Heart left ventricle (tissue), 16 donors: Measurements from ENCODE around the gene R3HDM2. TPM values are rescaled to one million over a fixed set of nuclear protein-coding genes. Genes with fewer than 3 reads are reported as not detected.

Experiments
- ATAC-seq, 4 donors: fragments of 200-7000 bp; cut with Tn5 transposase; one replicate each; pipeline ENCODE4 v1.9.1; 2020 to 2022; ENCODE audit warnings: moderate library complexity in 4 of 4, mild to moderate bottlenecking in 3 of 4, moderate number of reproducible peaks in 1 of 4
- DNase-seq, 5 donors: peaks; one replicate each; pipeline ENCODE4 v3.0.0-alpha.2; 2020
- H3K27ac ChIP-seq, 12 donors: fragments of 200-600 bp; sonication (generic) in 4 of 12; one replicate each; pipeline versions ENCODE4 v1.5.0 to v1.8.0; 2016 to 2022; ENCODE audit warnings: mild to moderate bottlenecking in 2 of 12
- H3K27me3 ChIP-seq, 9 donors: fragments of 200-600 bp; sonication (generic) in 2 of 9; one replicate each; pipeline versions ENCODE4 v1.5.1 to v1.8.0; 2016 to 2022; ENCODE audit warnings: mild to moderate bottlenecking in 3 of 9
- H3K36me3 ChIP-seq, 9 donors: fragments of 200-600 bp; sonication (generic) in 2 of 9; one replicate each; pipeline versions ENCODE4 v1.5.0 to v1.8.0; 2018 to 2022; ENCODE audit warnings: mild to moderate bottlenecking in 2 of 9
- H3K4me1 ChIP-seq, 12 donors: fragments of 200-600 bp; sonication (generic) in 4 of 12; one replicate each; pipeline versions ENCODE4 v1.5.0 to v1.8.0; 2016 to 2022; ENCODE audit warnings: mild to moderate bottlenecking in 3 of 12
- H3K4me3 ChIP-seq, 12 donors: fragments of 200-600 bp; sonication (generic) in 4 of 12; one replicate each; pipeline versions ENCODE4 v1.5.0 to v1.8.0; 2017 to 2022; ENCODE audit warnings: mild to moderate bottlenecking in 9 of 12, moderate library complexity in 4 of 12
- H3K9me3 ChIP-seq, 12 donors: fragments of 200-600 bp; sonication (generic) in 4 of 12; one replicate each; pipeline versions ENCODE4 v1.5.0 to v1.8.0; 2016 to 2022; ENCODE audit warnings: mild to moderate bottlenecking in 1 of 12
- POLR2A ChIP-seq, 2 donors: fragments of 450-650 bp; IDR thresholded peaks; one replicate each; pipeline ENCODE4 v1.6.1; 2017; ENCODE audit warnings: antibody characterized with exemption in 2 of 2, mild to moderate bottlenecking in 2 of 2, moderate library complexity in 2 of 2
- WGBS, 4 donors: extraction: QIAGEN DNeasy Blood & Tissue Kit in 2 of 4; methylation state at CpG; one replicate each; pipeline versions ENCODE4 v1.1.5 to v1.1.7; 2013 to 2018; 5-methylcytosine and 5-hydroxymethylcytosine counted together
- intact Hi-C, 10 donors: fragments of 100-400 bp; cut with DNase I; formaldehyde crosslinking; loops; one replicate each; pipeline versions ENCODE4 v1.11.1 to v1.14.2; 2022
- polyA plus RNA-seq, 2 donors: library from polyadenylated mRNA; stranded (reverse); fragments of 200-250 nt; gene quantifications; one replicate each; pipeline ENCODE4 v1.2.3, GENCODE V29; 2013
- total RNA-seq, 9 donors: library from RNA; depleted of rRNA in 2 of 9; stranded (reverse); fragments of >200 nt in 2 of 9; fragmentation: NEBNext Ultra II Directional in 3 of 9; extraction: Animal tissue kit (Norgen Biotek cat#: 25700) in 3 of 9; gene quantifications; one replicate each; pipeline versions ENCODE4 v1.1.0 to v1.2.4, GENCODE V29; 2016 to 2023
- TF ChIP-seq, protein P1 (sequence below), 12 donors: fragments of 200-600 bp; sonication (generic) in 4 of 12; IDR thresholded peaks; one replicate each; pipeline versions ENCODE4 v1.5.0 to v1.8.0; 2018 to 2022; ENCODE audit warnings: antibody characterized with exemption in 12 of 12, mild to moderate bottlenecking in 5 of 12
- donor health status: ischemic (EF 13 %, LVEDD 7.1; RV severe dilation, severe dysfunction).
- donor health status: healthy with polysubstance abuse.
- donor health status: DM: no; HTN: yes; CAD: no.
- donor health status: DM: no; HTN: no; CAD: no.
- donor health status: ischemic (EF 25% LVEDD 6.9; RV normal size, moderate dysfunction).
- donor health status: ischemic (EF 25% LVEDD 5.7; RV mildly dilated, moderate dysfunction).
- donor health status: healthy.
- donor health status: DM: yes; HTN: yes; CAD: no.
- donor health status: ischemic (EF 35%, LVEDD 5.7; RV mildly dilated, moderate dysfunction).
- donor health status: nonischemic (EF 11% LVEDD 7.7; RV severe dilation, severe dysfunction).
- donor health status: DM: yes; HTN: yes; CAD: no.
- donor health status: PGD.
- donor health status: ischemic (EF 29% LVEDD 5.4; RV normal size, mild dysfunction).
- donor health status: nonischemic (EF 23%, LVEDD 6.1; RV moderate dilation, normal function).

The R3HDM2 gene
- total and polyA plus RNA-seq, 11 donors = 12.7 to 102 (median 59.8) TPM

DNA sequence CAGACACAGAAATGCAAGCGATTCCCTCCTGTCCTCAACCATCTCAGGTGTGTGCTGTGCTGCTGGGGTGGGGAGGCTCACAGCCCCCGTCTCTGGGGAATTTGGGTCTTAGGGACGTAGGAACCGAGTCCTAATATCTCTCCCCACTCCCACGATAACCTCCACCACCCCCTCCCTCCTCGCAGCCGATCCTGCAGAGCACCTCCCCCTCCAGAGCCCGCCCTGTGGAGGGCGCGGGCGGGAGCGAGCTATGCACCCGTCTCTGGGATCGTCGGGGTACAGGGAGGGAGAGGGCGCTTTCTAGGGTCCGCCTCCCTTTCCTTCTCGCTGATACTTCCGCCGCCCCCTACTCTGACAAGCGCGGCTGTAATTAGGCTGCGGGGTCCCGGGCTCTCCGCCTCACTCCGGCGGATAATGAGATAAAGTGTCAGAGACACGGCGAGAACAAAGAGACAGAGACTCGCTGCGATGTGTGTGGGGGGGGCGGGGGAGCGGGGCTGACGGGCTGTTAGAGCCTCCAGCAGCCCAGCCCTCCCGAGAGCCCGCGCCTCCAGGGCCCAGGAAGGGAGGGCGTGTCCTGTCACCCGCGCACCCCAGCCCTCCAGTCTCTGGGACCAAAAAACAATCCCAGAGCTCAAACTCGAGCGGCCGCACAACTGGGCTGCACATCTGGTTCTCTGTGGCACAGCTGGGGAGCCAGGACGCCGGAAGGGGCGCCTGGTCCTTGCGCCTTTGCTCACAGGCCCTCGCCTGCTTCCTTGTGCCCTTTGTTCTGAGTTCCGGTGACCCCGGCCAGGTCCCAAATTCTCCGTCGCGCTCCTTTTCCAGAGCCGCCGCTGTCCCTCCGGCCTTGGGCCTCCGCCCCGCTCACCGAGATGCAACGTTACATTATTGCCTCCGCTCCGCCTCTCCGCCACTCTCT, 192.7 kb downstream of the R3HDM2 start:
- TF ChIP-seq, protein P1, sequence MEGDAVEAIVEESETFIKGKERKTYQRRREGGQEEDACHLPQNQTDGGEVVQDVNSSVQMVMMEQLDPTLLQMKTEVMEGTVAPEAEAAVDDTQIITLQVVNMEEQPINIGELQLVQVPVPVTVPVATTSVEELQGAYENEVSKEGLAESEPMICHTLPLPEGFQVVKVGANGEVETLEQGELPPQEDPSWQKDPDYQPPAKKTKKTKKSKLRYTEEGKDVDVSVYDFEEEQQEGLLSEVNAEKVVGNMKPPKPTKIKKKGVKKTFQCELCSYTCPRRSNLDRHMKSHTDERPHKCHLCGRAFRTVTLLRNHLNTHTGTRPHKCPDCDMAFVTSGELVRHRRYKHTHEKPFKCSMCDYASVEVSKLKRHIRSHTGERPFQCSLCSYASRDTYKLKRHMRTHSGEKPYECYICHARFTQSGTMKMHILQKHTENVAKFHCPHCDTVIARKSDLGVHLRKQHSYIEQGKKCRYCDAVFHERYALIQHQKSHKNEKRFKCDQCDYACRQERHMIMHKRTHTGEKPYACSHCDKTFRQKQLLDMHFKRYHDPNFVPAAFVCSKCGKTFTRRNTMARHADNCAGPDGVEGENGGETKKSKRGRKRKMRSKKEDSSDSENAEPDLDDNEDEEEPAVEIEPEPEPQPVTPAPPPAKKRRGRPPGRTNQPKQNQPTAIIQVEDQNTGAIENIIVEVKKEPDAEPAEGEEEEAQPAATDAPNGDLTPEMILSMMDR (IDR thresholded peaks at IDR 0.05) = no peak
- no peak for TF ChIP-seq POLR2A (IDR thresholded peaks at IDR 0.05)
- H3K27me3 ChIP-seq = peaks cover 4 to 70% (median 29%) of the 10 kb centered on the region in 9 donors

DNA sequence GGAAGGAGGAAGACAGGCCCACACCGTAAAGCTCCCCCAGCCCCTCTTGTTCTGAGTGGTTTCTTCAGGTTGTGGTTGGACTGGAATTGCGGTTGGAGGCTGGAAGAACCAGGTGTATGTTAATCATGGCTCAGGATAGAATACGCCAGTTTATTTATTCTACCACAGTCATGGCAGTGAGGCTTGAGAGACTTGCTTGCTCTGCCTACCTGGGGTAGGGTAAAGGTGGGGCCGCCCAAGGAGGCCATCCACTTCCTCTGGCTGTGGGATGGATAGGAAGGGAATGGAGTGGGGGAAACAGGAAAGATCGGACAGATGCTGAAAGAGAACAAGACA, 193.3 kb downstream of the R3HDM2 start:
- Histone ChIP-seq H3K36me3 (peaks cover 0 to 26% (median 19%) of the 10 kb centered on the region in 9 donors), H3K27ac (peak overlapping the region in 7 of 12 donors; percentile 7 to 86 (median 41)), H3K9me3 (no peaks in the 10 kb centered on the region), H3K4me3 (peak overlapping the region in 8 of 12 donors; percentile 53 to 66 (median 58)), H3K4me1 (peaks cover 0 to 95% (median 41%) of the 10 kb centered on the region in 12 donors), H3K27me3 (peaks cover 1 to 64% (median 26%) of the 10 kb centered on the region in 9 donors)
- DNase-seq = no peak
- TF ChIP-seq, protein P1 (IDR thresholded peaks at IDR 0.05) = no peak
- TF ChIP-seq POLR2A (IDR thresholded peaks at IDR 0.05) = no peak
- no peak for ATAC-seq
- 59 to 70% (median 62%) methylated on average over 5 of the region's 5 CpGs for WGBS, 4 donors
- intact Hi-C loops = loop anchor here in 2 of 10 donors (1.0 to 5.0 kb wide), 2 partner anchors 20 to 110 kb away; partner anchors contain the start of gene LRP1 (in 1 of the 2)

More for the DNA sequence above, 192.7 kb downstream of the R3HDM2 start:
- Histone ChIP-seq H3K4me3 (peak overlapping the region; percentile 18 to 66 (median 56)), H3K9me3 (no peaks in the 10 kb centered on the region), H3K27ac (peak overlapping the region in 11 of 12 donors; percentile 7 to 86 (median 49)), H3K36me3 (peaks cover 0 to 20% (median 12%) of the 10 kb centered on the region in 9 donors), H3K4me1 (peaks cover under 1 to 99% (median 48%) of the 10 kb centered on the region in 12 donors)
- peak in 4 of 5 donors; percentile 41 to 73 (median 59) for DNase-seq
- intact Hi-C loops = loop anchor here in 5 of 10 donors (1.0 to 5.0 kb wide), 4 partner anchors 21 to 111 kb away; partner anchors contain the start of gene LRP1 (in 1 of the 5)
- 6 to 11% (median 8%) methylated on average over 56 to 63 of the region's 63 CpGs for WGBS, 4 donors
- ATAC-seq = no peak

DNA sequence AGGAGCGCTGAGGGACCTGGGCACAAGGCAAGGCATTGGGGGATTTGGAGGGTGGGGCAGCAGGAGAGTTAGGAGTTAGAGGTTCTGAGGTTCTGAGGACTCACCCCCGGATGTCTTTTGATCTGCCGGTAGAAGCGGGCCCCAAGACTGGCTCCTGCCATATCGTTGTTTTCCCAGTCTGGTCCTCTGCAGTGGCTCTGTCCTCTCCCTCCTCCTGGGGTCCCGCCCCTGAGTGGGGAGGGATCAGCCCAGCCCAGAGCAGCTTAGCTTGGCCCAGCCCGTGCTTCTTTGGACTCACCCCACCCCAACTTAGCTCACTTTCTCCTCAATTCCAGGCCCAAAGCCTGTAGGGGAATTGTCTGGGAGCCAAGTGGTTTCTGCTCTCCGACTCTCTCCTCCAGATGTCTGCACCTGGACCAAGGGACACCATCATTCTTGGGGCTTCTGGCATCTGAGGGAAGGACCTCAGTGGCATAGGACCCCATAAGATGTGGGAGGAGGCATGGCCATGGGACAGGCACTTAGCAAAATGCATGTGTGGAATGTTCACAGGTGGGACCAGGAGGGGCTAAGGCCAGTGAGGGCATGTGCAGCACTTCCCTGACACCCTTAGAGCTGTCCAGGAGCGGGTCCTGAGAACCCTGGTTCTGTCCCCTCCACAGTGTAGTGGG, 193.8 kb downstream of the R3HDM2 start:
- peaks cover 0 to 89% (median 39%) of the 10 kb centered on the region in 12 donors for H3K4me1 ChIP-seq
- peak overlapping the region in 11 of 12 donors; percentile 20 to 66 (median 53) for H3K4me3 ChIP-seq
- ATAC-seq = peak; percentile 33 to 46 (median 36)
- H3K27me3 ChIP-seq = peaks cover 0 to 59% (median 24%) of the 10 kb centered on the region in 9 donors
- peaks cover 0 to 32% (median 24%) of the 10 kb centered on the region in 9 donors for H3K36me3 ChIP-seq
- H3K9me3 ChIP-seq = no peaks in the 10 kb centered on the region
- H3K27ac ChIP-seq = peak overlapping the region in 10 of 12 donors; percentile 44 to 88 (median 76)
- 38 to 48% (median 44%) methylated on average over 9 of the region's 9 CpGs for WGBS, 4 donors
- DNase-seq = peak; percentile 70 to 83 (median 78)
- intact Hi-C loops = loop anchor here in 2 of 10 donors (1.0 to 5.0 kb wide), 2 partner anchors 20 to 110 kb away; partner anchors contain the start of gene LRP1 (in 1 of the 2)
- TF ChIP-seq POLR2A (IDR thresholded peaks at IDR 0.05) = peak in 1 of 2 donors; percentile 36
- TF ChIP-seq, protein P1 (IDR thresholded peaks at IDR 0.05) = no peak
